HG02678 (cell line): ENCODE results near the gene TTC38.
A peak's percentile ranks its signal among the peaks of the same experiment; 100 is the strongest.

Source experiments
- ATAC-seq: cut with Tn5 transposase; IDR thresholded peaks from one replicate; pipeline ENCODE4 v1.9.1; 2021; ENCODE audit warnings: mild to moderate bottlenecking, moderate library complexity; ENCODE audit not compliant: unreplicated experiment

Gene TTC38

GRCh38 chr22:46276563-46276962 is 8.8 kb downstream of the TTC38 start:
- no peak for ATAC-seq

DNA sequence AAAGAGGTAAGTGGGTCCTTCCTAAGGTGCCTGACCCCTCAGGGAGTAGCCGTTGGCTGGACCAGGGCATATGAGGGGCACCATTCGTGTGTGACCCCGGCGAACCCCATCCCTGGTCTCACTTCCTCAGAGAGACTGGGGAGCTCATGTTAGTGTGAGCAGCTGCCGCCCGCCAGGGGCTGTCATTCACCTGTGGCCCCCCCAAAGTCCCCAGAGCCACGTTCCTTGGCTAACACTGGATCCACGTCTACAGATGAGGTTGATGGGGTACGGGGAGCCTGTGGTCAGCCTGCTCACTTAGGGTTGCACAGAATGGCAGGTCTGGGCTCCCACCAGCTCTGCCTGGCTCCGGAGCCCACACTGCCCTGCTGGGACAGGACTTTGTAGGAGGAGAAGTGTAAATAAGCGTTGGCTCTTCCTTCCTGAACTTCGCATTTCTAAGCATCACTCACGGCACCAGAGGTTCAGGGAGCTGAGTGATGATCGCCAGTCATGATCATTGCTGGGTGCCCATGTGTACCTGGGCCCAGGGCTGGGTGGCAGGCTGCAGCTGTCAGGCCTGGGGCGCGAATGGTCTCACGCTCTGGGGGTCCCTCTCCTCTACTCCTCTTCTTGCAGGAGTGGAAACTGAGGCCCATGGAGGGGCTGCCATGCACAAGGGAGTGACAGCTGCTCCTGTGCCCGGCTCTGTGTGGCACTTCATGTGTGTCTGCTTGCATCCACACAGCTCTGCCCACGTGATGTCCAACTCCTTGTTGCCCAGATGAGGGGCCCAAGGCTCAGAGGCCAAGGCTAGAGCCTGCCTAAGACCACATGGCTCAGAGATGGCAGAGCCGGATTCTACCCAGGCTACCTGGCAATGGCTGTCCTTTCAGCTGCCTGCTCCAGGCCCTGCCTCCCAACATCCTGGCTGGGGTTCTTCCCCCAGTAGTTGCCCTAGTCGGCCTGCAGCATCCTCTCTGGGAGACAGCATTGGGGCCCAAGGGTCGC is 11.1 kb downstream of the TTC38 start:
- ATAC-seq: no peak

DNA sequence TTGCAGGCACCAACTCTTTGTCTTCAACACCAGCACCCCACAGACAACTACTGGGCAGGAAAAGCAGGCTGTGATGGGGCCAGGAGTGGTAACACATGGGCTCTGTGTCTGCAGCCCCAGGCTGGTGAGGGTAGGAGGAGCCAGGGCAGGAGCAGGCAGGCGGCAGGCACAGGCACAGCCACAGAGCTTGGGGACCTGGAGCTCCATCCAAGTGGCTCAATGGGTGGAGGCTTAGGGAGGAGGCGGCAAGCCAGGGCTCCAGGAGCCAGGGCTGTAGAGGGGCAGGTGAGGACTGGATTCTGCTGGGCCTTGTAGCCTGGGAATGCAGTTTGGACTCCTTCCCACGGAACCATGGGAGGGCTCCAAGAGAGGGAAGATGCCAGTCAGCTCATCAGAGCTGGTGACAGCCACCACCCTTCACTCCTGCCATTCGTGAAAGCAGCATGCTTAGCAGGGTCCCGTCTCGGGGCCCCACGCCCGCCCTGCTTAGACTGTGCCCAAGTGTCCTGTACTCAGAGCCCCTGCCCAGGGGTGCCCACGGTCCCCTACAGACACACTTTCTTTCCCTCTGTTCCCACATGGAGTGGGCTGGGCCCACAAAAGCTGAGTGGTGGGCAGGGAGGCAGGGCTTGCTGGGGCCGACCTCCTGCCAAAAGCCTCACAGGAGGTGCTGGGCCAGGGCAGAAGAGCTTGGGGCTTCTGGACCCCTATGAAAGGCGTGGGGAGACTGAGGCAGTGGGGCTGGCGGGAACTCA is 12.4 kb downstream of the TTC38 start:
- no peak for ATAC-seq

DNA sequence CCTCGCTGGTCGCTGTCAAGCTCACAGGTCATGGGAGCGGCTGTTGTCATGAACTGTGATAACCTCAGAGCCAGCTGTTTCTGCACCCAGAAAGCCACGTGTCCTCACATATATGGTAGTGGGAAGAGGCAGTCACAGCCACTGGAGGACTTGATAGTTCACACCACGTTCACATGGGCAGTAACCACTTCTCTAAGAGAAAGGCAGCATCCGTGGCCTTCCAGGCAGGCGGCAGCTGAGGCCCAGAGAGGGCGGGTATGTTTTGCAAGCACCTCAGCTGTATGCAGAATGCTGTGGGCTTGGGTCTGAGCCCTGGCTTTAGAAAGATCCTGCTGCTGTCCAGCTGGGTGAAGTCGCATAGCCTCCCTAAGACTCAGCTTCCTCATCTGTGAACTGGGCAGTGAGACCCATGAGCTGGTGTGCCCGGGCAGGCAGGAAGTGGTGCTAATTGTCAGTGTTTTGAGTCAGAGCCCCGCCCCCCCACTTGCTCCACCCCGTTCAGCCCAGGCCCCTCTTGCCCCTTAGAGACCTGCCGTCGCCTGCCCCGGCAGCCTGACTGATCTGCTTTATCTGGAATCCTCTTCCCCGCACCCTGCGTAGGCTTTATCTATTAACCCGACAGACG is 13.3 kb downstream of the TTC38 start:
- no peak for ATAC-seq

- no peak for ATAC-seq
These were observed 14.3 kb downstream of the TTC38 start for GRCh38 chr22:46281866-46282678.

DNA sequence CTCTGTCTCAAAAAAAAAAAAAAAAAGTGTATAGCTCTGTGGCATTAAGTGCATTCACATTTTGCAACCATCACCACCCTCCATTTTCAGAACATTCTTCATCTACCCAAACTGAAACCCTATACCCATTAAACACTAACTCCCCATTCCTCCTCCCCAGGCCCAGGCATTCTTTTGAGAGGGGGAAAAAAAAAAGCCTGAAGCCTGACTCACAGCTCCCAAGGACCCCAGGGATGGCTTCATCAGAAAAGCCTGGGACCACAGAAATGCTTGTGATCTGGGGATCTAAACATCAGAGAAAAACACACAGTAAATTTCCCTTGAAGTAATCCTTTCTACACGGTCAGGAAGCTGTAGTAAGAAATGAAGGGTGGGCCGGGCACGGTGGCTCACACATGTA is 18.2 kb downstream of the TTC38 start:
- no peak for ATAC-seq

DNA sequence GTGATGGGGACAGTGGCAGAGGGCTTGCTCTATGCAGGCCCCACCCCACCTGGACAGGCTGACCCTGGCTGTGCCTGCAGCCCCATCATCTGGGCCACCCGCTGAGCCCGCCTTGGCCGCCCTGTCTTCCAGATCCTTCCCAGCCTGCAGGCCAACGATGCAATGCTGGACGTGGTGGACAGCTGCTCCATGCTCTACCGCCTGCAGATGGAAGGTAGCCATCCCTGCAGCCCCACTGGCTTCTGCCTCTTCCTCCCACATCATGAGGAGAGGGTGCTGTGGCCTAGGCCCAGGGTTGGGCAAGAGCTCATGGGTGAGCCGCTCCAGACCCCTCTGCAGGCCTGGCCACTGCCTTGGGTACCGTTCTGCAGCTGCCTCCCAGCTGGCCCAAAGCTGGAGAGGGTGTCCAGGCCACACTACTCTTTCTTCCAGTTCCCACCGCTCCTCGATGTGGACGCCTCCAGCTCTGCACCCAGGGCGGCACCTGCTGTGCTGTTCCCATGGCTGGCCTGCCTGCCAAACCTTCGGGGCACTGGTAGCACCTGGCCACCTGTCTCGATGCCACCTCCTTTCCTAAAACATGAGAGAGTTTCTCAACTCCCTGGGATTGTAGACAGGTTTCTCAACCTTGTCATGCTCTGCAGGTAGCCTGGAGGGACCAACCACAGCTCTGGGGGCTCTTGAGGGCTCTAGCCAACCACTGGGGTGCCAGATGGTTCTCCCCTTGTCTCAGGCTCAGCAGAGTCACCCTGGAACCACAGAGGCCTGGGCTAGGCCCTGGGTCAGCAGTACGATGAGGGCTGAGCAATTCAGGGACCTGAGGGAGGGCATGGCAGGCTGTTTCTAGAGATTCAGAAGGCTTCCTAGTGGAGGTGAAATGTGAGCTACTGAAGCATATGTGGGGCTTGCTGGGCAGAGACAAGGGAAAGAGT is 19.4 kb downstream of the TTC38 start:
- no peak for ATAC-seq

GRCh38 chr22:46287873-46288751 is 20.3 kb downstream of the TTC38 start:
- peak; percentile 93 for ATAC-seq

- ATAC-seq: no peak
These were observed 21.0 kb downstream of the TTC38 start for GRCh38 chr22:46288846-46289243.

DNA sequence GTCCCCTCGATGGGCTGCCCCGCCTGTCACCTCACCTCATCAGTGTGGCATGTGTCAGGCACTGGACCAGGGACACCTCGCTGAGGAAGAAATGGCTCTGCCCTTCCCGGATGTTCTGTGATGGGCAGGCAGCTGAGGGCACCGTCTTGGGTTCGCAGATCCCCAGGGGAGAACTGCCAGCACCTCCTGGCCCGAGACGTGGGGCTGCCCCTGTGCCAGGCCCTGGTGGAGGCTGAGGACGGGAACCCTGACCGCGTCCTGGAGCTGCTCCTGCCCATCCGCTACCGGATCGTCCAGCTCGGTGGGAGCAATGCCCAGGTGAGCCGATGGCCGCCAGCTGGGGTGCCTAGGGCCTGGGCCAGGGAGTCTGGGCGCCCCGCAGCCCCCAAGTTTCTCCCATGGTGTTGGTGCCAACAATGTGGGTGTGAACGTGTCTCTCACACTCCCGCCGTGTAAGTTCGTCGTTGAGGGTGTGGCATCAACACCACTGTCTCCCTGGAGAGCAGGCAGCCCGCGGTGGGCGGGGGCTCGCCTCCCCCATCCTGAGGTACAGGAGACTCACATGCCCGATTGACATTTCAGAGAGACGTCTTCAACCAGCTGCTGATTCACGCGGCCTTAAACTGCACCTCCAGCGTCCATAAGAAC is 21.6 kb downstream of the TTC38 start:
- ATAC-seq: no peak

DNA sequence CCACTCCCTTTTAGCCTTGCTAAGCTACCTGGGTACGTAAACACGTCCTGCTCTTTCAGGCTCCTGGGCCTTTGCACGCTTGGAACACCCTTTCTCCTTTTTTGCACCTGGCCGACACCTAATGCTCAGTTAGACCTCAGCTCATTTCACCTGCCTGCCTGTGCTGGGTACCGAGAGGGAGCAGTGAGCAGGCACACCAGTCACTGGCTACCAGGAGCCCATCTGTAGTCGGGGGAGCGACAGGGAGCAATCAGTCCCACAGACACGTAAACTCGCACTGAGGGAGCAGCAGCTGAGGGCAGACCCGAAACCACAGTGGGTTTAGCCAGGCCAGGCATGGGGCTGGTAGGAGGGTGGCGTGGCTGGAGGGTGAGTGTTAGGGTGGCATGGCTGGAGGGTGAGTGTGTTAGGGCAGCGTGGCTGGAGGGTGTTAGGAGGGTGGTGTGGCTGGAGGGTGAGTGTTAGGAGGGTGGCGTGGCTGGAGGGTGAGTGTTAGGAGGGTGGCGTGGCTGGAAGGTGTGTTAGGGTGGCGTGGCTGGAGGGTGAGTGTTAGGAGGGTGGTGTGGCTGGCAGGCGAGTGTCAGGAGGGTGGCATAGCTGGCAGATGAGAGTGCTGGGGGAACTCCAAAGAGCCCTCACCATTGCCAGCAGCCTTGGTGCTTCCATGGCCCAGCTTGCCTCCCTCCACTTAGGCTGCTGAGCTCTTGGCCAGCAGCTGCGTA is 22.5 kb downstream of the TTC38 start:
- ATAC-seq: no peak

- no peak for ATAC-seq
These were observed 23.3 kb downstream of the TTC38 start for GRCh38 chr22:46290843-46291785.

DNA sequence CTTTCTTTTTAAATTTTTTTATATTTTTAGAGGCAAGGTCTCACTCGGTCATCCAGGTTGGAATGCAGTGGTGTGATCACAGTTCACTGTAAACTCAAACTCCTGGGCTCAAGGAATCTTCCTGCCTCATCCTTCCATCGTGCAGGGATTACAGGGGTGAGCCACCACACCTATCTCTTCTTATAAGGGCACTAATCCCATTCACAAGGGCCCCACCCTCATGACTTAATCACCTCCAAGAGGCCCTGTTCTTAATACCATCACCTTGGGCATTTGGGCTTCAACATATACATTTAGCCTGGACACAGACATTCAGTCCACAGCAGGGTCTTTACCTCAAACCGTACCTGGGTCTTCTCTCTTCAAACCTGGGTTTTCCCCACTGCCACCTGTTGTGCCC is 24.4 kb downstream of the TTC38 start:
- no peak for ATAC-seq

- no peak for ATAC-seq
These were observed 24.9 kb downstream of the TTC38 start for GRCh38 chr22:46292732-46293131.

DNA sequence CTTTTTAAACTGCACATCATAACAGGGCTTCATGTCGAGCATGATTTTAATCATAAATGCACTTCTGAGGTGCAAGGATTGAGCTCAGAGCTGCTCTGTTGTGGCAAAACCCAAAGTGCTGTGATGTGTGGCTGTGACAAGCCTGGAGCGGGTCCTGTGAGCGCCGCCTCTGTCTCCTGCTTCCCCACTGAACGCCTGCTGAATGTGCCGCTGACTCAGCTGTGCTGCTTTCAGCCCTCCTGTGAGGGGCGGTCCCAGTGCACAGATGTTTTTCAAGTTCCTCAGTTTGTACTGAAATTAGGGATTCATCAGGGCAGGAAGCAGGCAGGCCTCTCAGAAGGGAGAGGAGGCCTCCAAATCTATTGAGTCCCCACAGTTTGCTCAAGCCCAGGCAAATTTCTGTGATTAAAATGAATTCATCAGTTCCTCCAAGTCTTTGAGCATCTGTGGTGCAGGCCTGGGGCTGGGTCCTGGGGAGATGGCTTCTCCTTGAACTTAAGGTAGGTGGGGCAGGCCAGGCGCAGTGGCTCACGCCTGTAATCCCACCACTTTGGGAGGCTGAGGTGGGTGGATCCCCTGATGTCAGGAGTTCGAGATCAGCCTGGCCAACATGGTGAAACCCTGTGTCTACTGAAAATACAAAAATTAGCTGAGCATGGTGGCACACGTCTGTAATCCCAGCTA is 25.9 kb downstream of the TTC38 start:
- ATAC-seq: no peak

GRCh38 chr22:46294784-46295183 is 27.0 kb downstream of the TTC38 start:
- no peak for ATAC-seq
